Activated effector memory CD4-positive, alpha-beta T cell treated with anti-CD3 and anti-CD28 coated beads, Interleukin-2, amount 50 U/mL, for 16 hours (primary cell): ENCODE measurements around the gene PRX.
"Not testable (repeated sequence)": the region's sequence is repeated elsewhere in the genome, so short reads cannot be mapped to it uniquely, and the experiment has no call there.

Experiments
- DNase-seq: peaks from one replicate; pipeline ENCODE4 v3.0.0-alpha.2; 2020

The PRX gene

GRCh38 chr19:40413291-40413845 lies at the start of gene PRX:
TSS of gene PRX (minus strand) at chr19:40413378. CDS start at chr19:40407932, 5,446 bp downstream.
- no peak for DNase-seq

- no peak for DNase-seq
Observed at GRCh38 chr19:40461669-40462221, 48.6 kb upstream of the PRX start.

- no peak for DNase-seq
Observed at GRCh38 chr19:40460185-40460584, 47.0 kb upstream of the PRX start.

- DNase-seq: no peak
Observed at GRCh38 chr19:40458597-40458974, 45.4 kb upstream of the PRX start.

- DNase-seq: no peak
Observed at GRCh38 chr19:40457953-40458596, 44.9 kb upstream of the PRX start.

GRCh38 chr19:40457048-40457447 lies 43.9 kb upstream of the PRX start:
- no peak for DNase-seq

GRCh38 chr19:40453943-40454342 lies 40.8 kb upstream of the PRX start:
- not testable (repeated sequence) for DNase-seq

GRCh38 chr19:40453151-40453735 lies 40.1 kb upstream of the PRX start:
- DNase-seq: no peak

GRCh38 chr19:40452016-40452415 lies 38.8 kb upstream of the PRX start:
- DNase-seq: no peak

- no peak for DNase-seq
Observed at GRCh38 chr19:40450664-40451063, 37.5 kb upstream of the PRX start.

- no peak for DNase-seq
Observed at GRCh38 chr19:40449506-40449905, 36.3 kb upstream of the PRX start.

GRCh38 chr19:40446263-40446784 lies 33.1 kb upstream of the PRX start:
- no peak for DNase-seq

- no peak for DNase-seq
Observed at GRCh38 chr19:40445780-40446262, 32.6 kb upstream of the PRX start.

- DNase-seq: no peak
Observed at GRCh38 chr19:40444825-40445312, 31.7 kb upstream of the PRX start.

GRCh38 chr19:40444000-40444824 lies 31.0 kb upstream of the PRX start, which contains the start of gene SERTAD3:
TSS of gene SERTAD3 (minus strand) at chr19:40444335. CDS start at chr19:40442080, 2,255 bp downstream.
- peak; percentile 99 for DNase-seq

GRCh38 chr19:40443131-40443999 lies 30.2 kb upstream of the PRX start:
- peak; percentile 100 for DNase-seq

- peak; percentile 65 for DNase-seq
Observed at GRCh38 chr19:40442328-40443130, 29.4 kb upstream of the PRX start.

- DNase-seq: no peak
Observed at GRCh38 chr19:40441719-40442253, 28.6 kb upstream of the PRX start.

GRCh38 chr19:40438284-40438683 lies 25.1 kb upstream of the PRX start:
- DNase-seq: no peak
